ENCODE measurements around the gene NRL. TPM values are rescaled to one million over a fixed set of nuclear protein-coding genes. Genes with fewer than 3 reads are reported as not detected.
A peak's percentile ranks its signal among the peaks of the same experiment; 100 is the strongest.

NRL gene
- total RNA-seq, 1 experiment from 2014 or later = 2.5 TPM

DNA sequence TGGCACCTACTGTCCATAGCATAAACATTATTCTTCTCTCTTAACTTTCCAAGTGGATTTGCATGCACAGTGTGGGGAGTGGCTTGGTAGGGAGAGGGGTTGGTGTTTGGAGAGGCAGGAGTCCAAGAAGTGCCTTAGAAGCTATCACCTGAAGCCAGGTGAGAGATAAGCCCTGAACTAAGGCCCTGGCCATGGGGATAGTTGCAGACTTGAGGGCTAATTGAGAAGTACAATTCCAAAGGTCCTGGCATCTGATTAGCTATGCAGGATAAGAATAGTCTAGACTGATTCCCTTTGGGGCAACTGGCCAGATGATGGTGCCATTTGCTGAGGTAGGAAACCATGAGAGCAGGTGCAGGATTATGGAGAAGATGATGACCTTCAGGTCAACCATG lies 22.6 kb downstream of the NRL start:
- Histone ChIP-seq H3K79me1 (ENCODE audit: insufficient read depth, low read depth, low read length, poor library complexity, severe bottlenecking) (no peaks in the 10 kb centered on the region), H3K23ac (ENCODE audit: insufficient read length, low read depth, low read length) (no peak overlapping the region), H2BK12ac (ENCODE audit: insufficient read length, low read depth, low read length) (no peak overlapping the region), H2AK5ac (ENCODE audit: insufficient read length, low read length) (no peak overlapping the region), H2AFZ (ENCODE audit: low read length) (no peak overlapping the region), H3K4me2 (ENCODE audit: insufficient read depth, insufficient read length, low read length) (no peak overlapping the region), H3K56ac (ENCODE audit: insufficient read length, low read depth, low read length) (no peak overlapping the region), H3K27ac (ENCODE audit: insufficient read length, low read depth, low read length) (no peak overlapping the region), H3K23me2 (ENCODE audit: insufficient read length, low read depth, low read length, poor library complexity, severe bottlenecking) (peaks cover 6% of the 10 kb centered on the region), H4K8ac (replicated peaks; ENCODE audit: insufficient read length, low read depth, low read length) (no peak overlapping the region), H2BK20ac (ENCODE audit: low read depth, low read length, poor library complexity, severe bottlenecking) (no peak overlapping the region), H4K5ac (ENCODE audit: insufficient read length, low read depth, low read length) (no peak overlapping the region), H2BK15ac (ENCODE audit: low read depth, low read length) (no peak overlapping the region), H4K91ac (ENCODE audit: insufficient read length, low read depth, low read length) (no peak overlapping the region), H4K20me1 (ENCODE audit: control insufficient read depth, insufficient read depth, insufficient read length) (no peaks in the 10 kb centered on the region), H3K4me1 (ENCODE audit: insufficient read depth, low read length) (no peaks in the 10 kb centered on the region; the same call in 1 of the 2 replicates), H3K9ac (ENCODE audit: extremely low read depth, insufficient read length, low read length) (no peak overlapping the region), H3K4ac (ENCODE audit: low read depth, low read length) (no peak overlapping the region), H3K9me3 (ENCODE audit: control insufficient read depth, low read depth, low read length) (no peaks in the 10 kb centered on the region), H3K27me3 (ENCODE audit: insufficient read depth, low read length) (no peaks in the 10 kb centered on the region), H3K79me2 (ENCODE audit: insufficient read depth, low read length) (no peaks in the 10 kb centered on the region; the same call in 1 of the 2 replicates), H2BK120ac (ENCODE audit: low read depth, low read length, poor library complexity, severe bottlenecking) (no peak overlapping the region), H2BK5ac (ENCODE audit: insufficient read length, low read length) (no peak overlapping the region), H3T11ph (ENCODE audit: low read length) (no peak overlapping the region), H3K14ac (ENCODE audit: insufficient read depth, low read length) (no peak overlapping the region), H3K18ac (ENCODE audit: insufficient read length, low read depth, low read length) (no peak overlapping the region)
- Mint-ChIP-seq H3K27ac (no peak overlapping the region), H3K4me1 (peaks cover 21 to 41% of the 10 kb centered on the region in 2 experiments), H3K9me3 (peaks cover 0 to 2% of the 10 kb centered on the region in 2 experiments; a peak in 3 of 5 replicates), H3K36me3 (ENCODE audit: insufficient read depth in 1 of 3, low read depth in 3 of 3) (peaks cover 12 to 19% (median 13%) of the 10 kb centered on the region in 3 experiments; a peak in 6 of 7 replicates), H3K27me3 (ENCODE audit: low read depth) (peaks cover 4% of the 10 kb centered on the region), H3K4me3 (peak overlapping the region in 1 of 2 experiments; percentile 3; a peak in 1 of 5 replicates)
- DNase-seq = no peak
- TF ChIP-seq CTCF (conservative IDR thresholded peaks at IDR 0.05) = no peak

All from H9 (cell line).